ENCODE results near the gene HNRNPH2. TPM values are rescaled to one million over a fixed set of nuclear protein-coding genes. Genes with fewer than 3 reads are reported as not detected.

Gene HNRNPH2
- total and polyA plus RNA-seq, 4 experiments from 2014 or later = 40.1 to 105 (median 63.5) TPM

- intact Hi-C loops (cut with micrococcal nuclease) = no loop called here
- no peaks in the 10 kb centered on the region for H3K4me1 Mint-ChIP-seq
- no peaks in the 10 kb centered on the region for H3K36me3 Mint-ChIP-seq
- no peaks in the 10 kb centered on the region for H3K9me3 ChIP-seq (ENCODE audit: control insufficient read depth in 1 of 2, low read length in 2 of 2)
- H3K9me3 Mint-ChIP-seq = no peaks in the 10 kb centered on the region
- POLR2A ChIA-PET (ENCODE audit: partially characterized antibody) = no interaction called here
- H3K36me3 ChIP-seq (ENCODE audit: insufficient read depth, low read length) = no peaks in the 10 kb centered on the region
- H3K27me3 Mint-ChIP-seq = no peaks in the 10 kb centered on the region
- peak overlapping the region in 1 of 7 donors; percentile 60 for H3K27ac Mint-ChIP-seq
- CTCF ChIA-PET (ENCODE audit: partially characterized antibody) = no interaction called here
- no peaks in the 10 kb centered on the region for H3K27me3 ChIP-seq (ENCODE audit: insufficient read depth, low read length)
- H3K4me1 ChIP-seq (ENCODE audit: insufficient read depth, low read length) = no peaks in the 10 kb centered on the region
- no peak overlapping the region for H3K4me3 Mint-ChIP-seq
- no peak for DNase-seq
- H3K27ac ChIP-seq (ENCODE audit: low read depth, low read length) = no peak overlapping the region
- H3K4me3 ChIP-seq (ENCODE audit: low read length in 2 of 2) = no peak overlapping the region
Measured at GRCh38 chrX:101369687-101370086, 38.3 kb upstream of the HNRNPH2 start.

GRCh38 chrX:101370888-101371504 is 37.0 kb upstream of the HNRNPH2 start:
- Mint-ChIP-seq H3K9me3 (no peaks in the 10 kb centered on the region), H3K36me3 (no peaks in the 10 kb centered on the region)
- no peak overlapping the region for H3K4me3 ChIP-seq (ENCODE audit: low read length in 2 of 2)

GRCh38 chrX:101377547-101377946 is 30.5 kb upstream of the HNRNPH2 start:
- Mint-ChIP-seq H3K4me3 (no peak overlapping the region), H3K9me3 (no peaks in the 10 kb centered on the region), H3K36me3 (no peaks in the 10 kb centered on the region), H3K27me3 (no peaks in the 10 kb centered on the region), H3K4me1 (no peaks in the 10 kb centered on the region), H3K27ac (no peak overlapping the region)
- no peak for DNase-seq
- Histone ChIP-seq H3K27ac (ENCODE audit: low read depth, low read length) (no peak overlapping the region), H3K4me1 (ENCODE audit: insufficient read depth, low read length) (no peaks in the 10 kb centered on the region), H3K4me3 (ENCODE audit: low read length in 2 of 2) (no peak overlapping the region), H3K9me3 (ENCODE audit: control insufficient read depth in 1 of 2, low read length in 2 of 2) (no peaks in the 10 kb centered on the region), H3K36me3 (ENCODE audit: insufficient read depth, low read length) (no peaks in the 10 kb centered on the region), H3K27me3 (ENCODE audit: insufficient read depth, low read length) (no peaks in the 10 kb centered on the region)
- CTCF ChIA-PET (ENCODE audit: partially characterized antibody) = interaction anchor here (2.0 kb wide), 1 partner anchor 13 kb away, joined by 6 read pairs; the partner anchor contains the start of gene RPL36A
- POLR2A ChIA-PET (ENCODE audit: partially characterized antibody) = no interaction called here
- intact Hi-C loops (cut with micrococcal nuclease) = no loop called here

More at GRCh38 chrX:101370888-101371504, 37.0 kb upstream of the HNRNPH2 start:
- Histone ChIP-seq H3K27me3 (ENCODE audit: insufficient read depth, low read length) (no peaks in the 10 kb centered on the region), H3K36me3 (ENCODE audit: insufficient read depth, low read length) (no peaks in the 10 kb centered on the region), H3K27ac (ENCODE audit: low read depth, low read length) (no peak overlapping the region), H3K9me3 (ENCODE audit: control insufficient read depth in 1 of 2, low read length in 2 of 2) (no peaks in the 10 kb centered on the region), H3K4me1 (ENCODE audit: insufficient read depth, low read length) (no peaks in the 10 kb centered on the region)
- ChIA-PET CTCF (ENCODE audit: partially characterized antibody) (no interaction called here), POLR2A (ENCODE audit: partially characterized antibody) (no interaction called here)
- no peak for DNase-seq
- no peak overlapping the region for H3K27ac Mint-ChIP-seq
- intact Hi-C loops (cut with micrococcal nuclease) = no loop called here
- no peak overlapping the region for H3K4me3 Mint-ChIP-seq
- no peaks in the 10 kb centered on the region for H3K27me3 Mint-ChIP-seq
- no peaks in the 10 kb centered on the region for H3K4me1 Mint-ChIP-seq

- no peak overlapping the region for H3K4me3 Mint-ChIP-seq
- no peaks in the 10 kb centered on the region for H3K27me3 Mint-ChIP-seq
- no peaks in the 10 kb centered on the region for H3K36me3 ChIP-seq (ENCODE audit: insufficient read depth, low read length)
- no peaks in the 10 kb centered on the region for H3K9me3 Mint-ChIP-seq
- CTCF ChIA-PET (ENCODE audit: partially characterized antibody) = no interaction called here
- no peak overlapping the region for H3K27ac Mint-ChIP-seq
- no peak overlapping the region for H3K27ac ChIP-seq (ENCODE audit: low read depth, low read length)
- H3K4me1 Mint-ChIP-seq = no peaks in the 10 kb centered on the region
- H3K4me3 ChIP-seq (ENCODE audit: low read length in 2 of 2) = no peak overlapping the region
- intact Hi-C loops (cut with micrococcal nuclease) = no loop called here
- POLR2A ChIA-PET (ENCODE audit: partially characterized antibody) = no interaction called here
- DNase-seq = no peak
- no peaks in the 10 kb centered on the region for H3K9me3 ChIP-seq (ENCODE audit: control insufficient read depth in 1 of 2, low read length in 2 of 2)
- H3K36me3 Mint-ChIP-seq = no peaks in the 10 kb centered on the region
- H3K27me3 ChIP-seq (ENCODE audit: insufficient read depth, low read length) = no peaks in the 10 kb centered on the region
- H3K4me1 ChIP-seq (ENCODE audit: insufficient read depth, low read length) = no peaks in the 10 kb centered on the region
Measured at GRCh38 chrX:101383679-101384205, 24.3 kb upstream of the HNRNPH2 start.

- POLR2A ChIA-PET (ENCODE audit: partially characterized antibody) = no interaction called here
- Histone ChIP-seq H3K4me1 (ENCODE audit: insufficient read depth, low read length) (peaks cover 1% of the 10 kb centered on the region), H3K36me3 (ENCODE audit: insufficient read depth, low read length) (no peaks in the 10 kb centered on the region), H3K4me3 (ENCODE audit: low read length in 2 of 2) (no peak overlapping the region), H3K27ac (ENCODE audit: low read depth, low read length) (no peak overlapping the region), H3K9me3 (ENCODE audit: control insufficient read depth in 1 of 2, low read length in 2 of 2) (no peaks in the 10 kb centered on the region), H3K27me3 (ENCODE audit: insufficient read depth, low read length) (no peaks in the 10 kb centered on the region)
- Mint-ChIP-seq H3K27me3 (no peaks in the 10 kb centered on the region), H3K9me3 (no peaks in the 10 kb centered on the region), H3K36me3 (no peaks in the 10 kb centered on the region), H3K27ac (peak overlapping the region in 2 of 7 donors; percentile 9 to 67), H3K4me3 (no peak overlapping the region), H3K4me1 (peaks cover 0 to 1% (median 0%) of the 10 kb centered on the region in 4 donors)
- CTCF ChIA-PET (ENCODE audit: partially characterized antibody) = no interaction called here
- no peak for DNase-seq
- intact Hi-C loops (cut with micrococcal nuclease) = no loop called here
Measured at GRCh38 chrX:101385026-101385684, 22.9 kb upstream of the HNRNPH2 start.

- H3K27ac ChIP-seq (ENCODE audit: low read depth, low read length) = no peak within 1 kb of the TSS
Measured at GRCh38 chrX:101385795-101386541, 22.1 kb upstream of the HNRNPH2 start, which contains the start of gene BTK. TSS of gene BTK (minus strand) at chrX:101386191. CDS start at chrX:101375284, 10,907 bp downstream.

GRCh38 chrX:101386542-101386885 is 21.5 kb upstream of the HNRNPH2 start:
- H3K4me1 Mint-ChIP-seq = peaks cover 3 to 15% (median 3%) of the 10 kb centered on the region in 4 donors
- no peak overlapping the region for H3K27ac Mint-ChIP-seq
- no peak for DNase-seq
- no peaks in the 10 kb centered on the region for H3K9me3 ChIP-seq (ENCODE audit: control insufficient read depth in 1 of 2, low read length in 2 of 2)
- POLR2A ChIA-PET (ENCODE audit: partially characterized antibody) = no interaction called here
- no peaks in the 10 kb centered on the region for H3K27me3 Mint-ChIP-seq
- no peak overlapping the region for H3K4me3 Mint-ChIP-seq
- H3K4me3 ChIP-seq (ENCODE audit: low read length in 2 of 2) = no peak overlapping the region
- peaks cover 0 to 7% of the 10 kb centered on the region in 2 donors for H3K36me3 Mint-ChIP-seq
- H3K36me3 ChIP-seq (ENCODE audit: insufficient read depth, low read length) = no peaks in the 10 kb centered on the region
- no peak overlapping the region for H3K27ac ChIP-seq (ENCODE audit: low read depth, low read length)
- intact Hi-C loops (cut with micrococcal nuclease) = no loop called here
- no peaks in the 10 kb centered on the region for H3K27me3 ChIP-seq (ENCODE audit: insufficient read depth, low read length)
- CTCF ChIA-PET (ENCODE audit: partially characterized antibody) = no interaction called here
- H3K9me3 Mint-ChIP-seq = no peaks in the 10 kb centered on the region
- H3K4me1 ChIP-seq (ENCODE audit: insufficient read depth, low read length) = peaks cover 6% of the 10 kb centered on the region

More at GRCh38 chrX:101385795-101386541, 22.1 kb upstream of the HNRNPH2 start, which contains the start of gene BTK:
- no peaks in the 10 kb centered on the region for H3K27me3 ChIP-seq (ENCODE audit: insufficient read depth, low read length)
- H3K4me3 Mint-ChIP-seq = no peak within 1 kb of the TSS
- no peaks in the 10 kb centered on the region for H3K36me3 ChIP-seq (ENCODE audit: insufficient read depth, low read length)
- H3K27me3 Mint-ChIP-seq = no peaks in the 10 kb centered on the region
- peaks cover 5% of the 10 kb centered on the region for H3K4me1 ChIP-seq (ENCODE audit: insufficient read depth, low read length)
- ChIA-PET POLR2A (ENCODE audit: partially characterized antibody) (no interaction called here), CTCF (ENCODE audit: partially characterized antibody) (no interaction called here)
- no peaks in the 10 kb centered on the region for H3K9me3 Mint-ChIP-seq
- H3K9me3 ChIP-seq (ENCODE audit: control insufficient read depth in 1 of 2, low read length in 2 of 2) = no peaks in the 10 kb centered on the region
- H3K4me3 ChIP-seq (ENCODE audit: low read length in 2 of 2) = no peak within 1 kb of the TSS
- intact Hi-C loops (cut with micrococcal nuclease) = no loop called here
- peaks cover 0 to 2% of the 10 kb centered on the region in 2 donors for H3K36me3 Mint-ChIP-seq
- H3K27ac Mint-ChIP-seq = peak within 1 kb of the TSS in 1 of 7 donors; percentile 9
- DNase-seq = no peak
- peaks cover 0 to 9% (median 0%) of the 10 kb centered on the region in 4 donors for H3K4me1 Mint-ChIP-seq

Measured in CD4-positive, alpha-beta memory T cell (primary cell).